Measurements from ENCODE around the gene ALPP. TPM values are rescaled to one million over a fixed set of nuclear protein-coding genes. Genes with fewer than 3 reads are reported as not detected.
"Not testable (repeated sequence)": the region's sequence is repeated elsewhere in the genome, so short reads cannot be mapped to it uniquely, and the experiment has no call there.

The ALPP gene
- total RNA-seq, 4 donors from 2014 or later = not detected

GRCh38 chr2:232365621-232366321 lies 12.8 kb upstream of the ALPP start:
- no peaks in the 10 kb centered on the region for H3K27me3 ChIP-seq
- H3K27ac ChIP-seq = no peak overlapping the region
- DNase-seq = no peak
- WGBS, 2 donors = 82 to 83% methylated on average over 3 to 16 of the region's 20 CpGs
- H3K36me3 ChIP-seq = no peaks in the 10 kb centered on the region
- no peaks in the 10 kb centered on the region for H3K9me3 ChIP-seq
- intact Hi-C loops (cut with DNase I) = no loop called here
- TF ChIP-seq POLR2A (IDR thresholded peaks at IDR 0.05) (no peak), CTCF (IDR thresholded peaks at IDR 0.05) (peak in 3 of 6 experiments; percentile 6 to 13 (median 11))
- no peak overlapping the region for H3K4me3 ChIP-seq (replicated peaks in 1 of 3)
- H3K4me1 ChIP-seq = no peaks in the 10 kb centered on the region

DNA sequence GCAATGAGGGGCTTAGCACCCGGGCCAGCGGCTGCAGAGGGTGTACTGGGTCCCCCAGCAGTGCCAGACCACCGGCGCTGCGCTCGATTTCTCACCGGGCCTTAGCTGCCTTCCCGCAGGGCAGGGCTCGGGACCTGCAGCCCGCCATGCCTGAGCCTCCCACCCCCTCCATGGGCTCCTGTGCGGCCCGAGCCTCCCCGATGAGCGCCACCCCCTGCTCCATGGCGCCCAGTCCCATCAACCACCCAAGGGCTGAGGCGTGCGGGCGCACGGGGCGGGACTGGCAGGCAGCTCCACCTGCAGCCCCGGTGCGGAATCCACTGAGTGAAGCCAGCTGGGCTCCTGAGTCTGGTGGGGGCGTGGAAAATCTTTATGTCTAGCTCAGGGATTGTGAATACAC lies 12.1 kb upstream of the ALPP start:
- H3K36me3 ChIP-seq; H3K27ac ChIP-seq; H3K27me3 ChIP-seq; DNase-seq; intact Hi-C loops (cut with DNase I); H3K9me3 ChIP-seq; H3K4me3 ChIP-seq (replicated peaks in 1 of 3); H3K4me1 ChIP-seq: not testable (repeated sequence)
- 80 to 95% methylated on average over 1 to 9 of the region's 23 CpGs for WGBS, 2 donors

DNA sequence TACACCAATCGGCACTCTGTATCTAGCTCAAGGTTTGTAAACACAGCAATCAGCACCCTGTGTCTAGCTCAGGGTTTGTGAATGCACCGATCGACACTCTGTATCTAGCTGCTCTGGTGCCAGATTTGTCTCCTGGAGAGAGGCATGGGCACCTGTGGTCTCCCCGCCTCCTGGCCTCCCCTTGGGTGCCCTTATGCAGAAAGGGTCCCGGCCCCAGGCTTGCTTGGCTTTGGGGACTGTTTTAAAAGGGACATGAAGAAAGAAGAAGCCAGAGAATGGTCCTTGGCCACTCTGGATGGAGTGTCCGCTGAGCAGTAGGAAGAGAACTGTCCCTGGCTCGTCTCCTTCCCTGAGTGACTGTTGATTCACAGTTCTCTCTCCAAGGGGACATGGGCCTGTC lies 11.5 kb upstream of the ALPP start:
- H3K4me3 ChIP-seq (replicated peaks in 1 of 3) = no peak overlapping the region
- H3K36me3 ChIP-seq = no peaks in the 10 kb centered on the region
- intact Hi-C loops (cut with DNase I) = no loop called here
- TF ChIP-seq CTCF (IDR thresholded peaks at IDR 0.05) (no peak), POLR2A (IDR thresholded peaks at IDR 0.05) (no peak)
- no peaks in the 10 kb centered on the region for H3K27me3 ChIP-seq
- WGBS, 2 donors = 79% methylated on average over 5 to 7 of the region's 7 CpGs
- no peak overlapping the region for H3K27ac ChIP-seq
- DNase-seq = no peak
- H3K9me3 ChIP-seq = no peaks in the 10 kb centered on the region
- H3K4me1 ChIP-seq = no peaks in the 10 kb centered on the region

- H3K4me3 ChIP-seq (replicated peaks in 1 of 3) = no peak overlapping the region
- H3K9me3 ChIP-seq = no peaks in the 10 kb centered on the region
- 60 to 77% methylated on average over 3 to 10 of the region's 13 CpGs for WGBS, 2 donors
- intact Hi-C loops (cut with DNase I) = no loop called here
- no peaks in the 10 kb centered on the region for H3K4me1 ChIP-seq
- DNase-seq = no peak
- no peak for TF ChIP-seq CTCF (IDR thresholded peaks at IDR 0.05)
- no peak for TF ChIP-seq POLR2A (IDR thresholded peaks at IDR 0.05)
- no peaks in the 10 kb centered on the region for H3K27me3 ChIP-seq
- no peaks in the 10 kb centered on the region for H3K36me3 ChIP-seq
- no peak overlapping the region for H3K27ac ChIP-seq
These were observed 10.8 kb upstream of the ALPP start for GRCh38 chr2:232367591-232368233.

DNA sequence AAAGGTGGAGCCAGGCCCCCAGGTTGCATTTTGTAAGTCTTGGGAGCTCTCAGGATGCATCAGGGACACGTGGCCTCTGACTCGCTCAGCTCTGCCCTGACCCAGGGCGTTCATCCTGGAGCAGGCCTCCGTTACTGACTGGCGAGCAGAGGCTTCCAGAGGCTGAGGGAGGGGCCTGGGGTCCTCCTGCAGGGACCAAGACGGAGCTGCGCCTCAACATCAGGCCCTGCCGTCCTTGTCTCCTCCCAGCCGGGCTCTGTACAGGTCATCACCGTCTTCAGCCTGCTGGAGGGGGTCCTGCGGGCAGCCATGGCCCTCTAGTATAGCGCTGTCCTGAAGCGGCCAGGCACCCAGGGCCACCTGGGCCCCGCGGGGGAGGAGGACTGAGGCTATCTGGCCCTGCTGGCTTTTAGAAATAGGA lies 10.2 kb upstream of the ALPP start:
- H3K27me3 ChIP-seq = no peaks in the 10 kb centered on the region
- no peaks in the 10 kb centered on the region for H3K9me3 ChIP-seq
- H3K36me3 ChIP-seq = no peaks in the 10 kb centered on the region
- intact Hi-C loops (cut with DNase I) = no loop called here
- DNase-seq = no peak
- WGBS, 2 donors = 82 to 86% methylated on average over 10 to 15 of the region's 15 CpGs
- no peak overlapping the region for H3K4me3 ChIP-seq (replicated peaks in 1 of 3)
- TF ChIP-seq POLR2A (IDR thresholded peaks at IDR 0.05) (no peak), CTCF (IDR thresholded peaks at IDR 0.05) (no peak)
- H3K4me1 ChIP-seq = no peaks in the 10 kb centered on the region
- no peak overlapping the region for H3K27ac ChIP-seq
